ENCODE data around the gene UQCC2.

GRCh38 chr6:33705268-33705885 is 6.1 kb downstream of the UQCC2 start:
- TF ChIP-seq SMC3 (IDR thresholded peaks at IDR 0.05; ENCODE audit: low read depth, low read length), result no peak
- no peak for TF ChIP-seq JUND (IDR thresholded peaks at IDR 0.05)
- TF ChIP-seq RCOR1 (IDR thresholded peaks at IDR 0.05; ENCODE audit: low read length), result no peak
- TF ChIP-seq RAD21 (IDR thresholded peaks at IDR 0.05; ENCODE audit: low read length), result no peak
- no peak for TF ChIP-seq EP300 (IDR thresholded peaks at IDR 0.05; ENCODE audit: borderline replicate concordance in 1 of 2, low read depth in 1 of 2, low read length in 1 of 2)
- TF ChIP-seq, protein P1, sequence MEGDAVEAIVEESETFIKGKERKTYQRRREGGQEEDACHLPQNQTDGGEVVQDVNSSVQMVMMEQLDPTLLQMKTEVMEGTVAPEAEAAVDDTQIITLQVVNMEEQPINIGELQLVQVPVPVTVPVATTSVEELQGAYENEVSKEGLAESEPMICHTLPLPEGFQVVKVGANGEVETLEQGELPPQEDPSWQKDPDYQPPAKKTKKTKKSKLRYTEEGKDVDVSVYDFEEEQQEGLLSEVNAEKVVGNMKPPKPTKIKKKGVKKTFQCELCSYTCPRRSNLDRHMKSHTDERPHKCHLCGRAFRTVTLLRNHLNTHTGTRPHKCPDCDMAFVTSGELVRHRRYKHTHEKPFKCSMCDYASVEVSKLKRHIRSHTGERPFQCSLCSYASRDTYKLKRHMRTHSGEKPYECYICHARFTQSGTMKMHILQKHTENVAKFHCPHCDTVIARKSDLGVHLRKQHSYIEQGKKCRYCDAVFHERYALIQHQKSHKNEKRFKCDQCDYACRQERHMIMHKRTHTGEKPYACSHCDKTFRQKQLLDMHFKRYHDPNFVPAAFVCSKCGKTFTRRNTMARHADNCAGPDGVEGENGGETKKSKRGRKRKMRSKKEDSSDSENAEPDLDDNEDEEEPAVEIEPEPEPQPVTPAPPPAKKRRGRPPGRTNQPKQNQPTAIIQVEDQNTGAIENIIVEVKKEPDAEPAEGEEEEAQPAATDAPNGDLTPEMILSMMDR (IDR thresholded peaks at IDR 0.05), result no peak
- no peak for TF ChIP-seq CHD2 (IDR thresholded peaks at IDR 0.05; ENCODE audit: low read length, partially characterized antibody)
- no peak for TF ChIP-seq PBX3 (IDR thresholded peaks at IDR 0.05)

Measured in SK-N-SH (cell line).